ENCODE measurements around the gene TAF11L2.
"Not testable (repeated sequence)": the region's sequence is repeated elsewhere in the genome, so short reads cannot be mapped to it uniquely, and the experiment has no call there.

TAF11L2 gene

GRCh38 chr5:17497931-17498330, at the start of gene TAF11L2:
TSS of gene TAF11L2 (plus strand) at chr5:17498231.
- DNase-seq (ENCODE audit: low spot score); H3K4me3 ChIP-seq; H3K27ac ChIP-seq: not testable (repeated sequence)

GRCh38 chr5:17448877-17449276, 49.2 kb upstream of the TAF11L2 start:
- Histone ChIP-seq H3K27ac (no peak overlapping the region), H3K4me3 (no peak overlapping the region)
- DNase-seq (ENCODE audit: low spot score): no peak
- no peak for TF ChIP-seq CTCF (IDR thresholded peaks at IDR 0.05)

- no peak overlapping the region for H3K4me3 ChIP-seq
- DNase-seq (ENCODE audit: low spot score): no peak
- no peak for TF ChIP-seq CTCF (IDR thresholded peaks at IDR 0.05)
- no peak overlapping the region for H3K27ac ChIP-seq
These were observed 45.1 kb upstream of the TAF11L2 start for GRCh38 chr5:17452936-17453335.

GRCh38 chr5:17455942-17456341, 42.1 kb upstream of the TAF11L2 start:
- H3K4me3 ChIP-seq: no peak overlapping the region
- no peak overlapping the region for H3K27ac ChIP-seq
- DNase-seq (ENCODE audit: low spot score): no peak
- TF ChIP-seq CTCF (IDR thresholded peaks at IDR 0.05): no peak

- Histone ChIP-seq H3K27ac (no peak overlapping the region), H3K4me3 (no peak overlapping the region)
- TF ChIP-seq CTCF (IDR thresholded peaks at IDR 0.05): no peak
- no peak for DNase-seq (ENCODE audit: low spot score)
These were observed 36.2 kb upstream of the TAF11L2 start for GRCh38 chr5:17461793-17462192.

GRCh38 chr5:17463653-17464052, 34.4 kb upstream of the TAF11L2 start:
- DNase-seq (ENCODE audit: low spot score): no peak
- no peak for TF ChIP-seq CTCF (IDR thresholded peaks at IDR 0.05)
- no peak overlapping the region for H3K27ac ChIP-seq

GRCh38 chr5:17470064-17470463, 28.0 kb upstream of the TAF11L2 start:
- no peak for DNase-seq (ENCODE audit: low spot score)
- TF ChIP-seq CTCF (IDR thresholded peaks at IDR 0.05): no peak
- Histone ChIP-seq H3K4me3 (no peak overlapping the region), H3K27ac (no peak overlapping the region)

More at GRCh38 chr5:17463653-17464052, 34.4 kb upstream of the TAF11L2 start:
- H3K4me3 ChIP-seq: no peak overlapping the region

GRCh38 chr5:17475064-17475463, 23.0 kb upstream of the TAF11L2 start:
- H3K27ac ChIP-seq; H3K4me3 ChIP-seq; DNase-seq (ENCODE audit: low spot score): not testable (repeated sequence)
